ENCODE measurements around the gene PAX9. TPM values are rescaled to one million over a fixed set of nuclear protein-coding genes. Genes with fewer than 3 reads are reported as not detected.

The PAX9 gene
- total RNA-seq (2014; rRNA removed; shearing (Covaris generic)), result 9.6 and 9.9 TPM in 2 replicates
- 5.2 and 8.6 TPM in 2 replicates for polyA plus RNA-seq (2014; cell fraction: nucleus; rRNA removed)

DNA sequence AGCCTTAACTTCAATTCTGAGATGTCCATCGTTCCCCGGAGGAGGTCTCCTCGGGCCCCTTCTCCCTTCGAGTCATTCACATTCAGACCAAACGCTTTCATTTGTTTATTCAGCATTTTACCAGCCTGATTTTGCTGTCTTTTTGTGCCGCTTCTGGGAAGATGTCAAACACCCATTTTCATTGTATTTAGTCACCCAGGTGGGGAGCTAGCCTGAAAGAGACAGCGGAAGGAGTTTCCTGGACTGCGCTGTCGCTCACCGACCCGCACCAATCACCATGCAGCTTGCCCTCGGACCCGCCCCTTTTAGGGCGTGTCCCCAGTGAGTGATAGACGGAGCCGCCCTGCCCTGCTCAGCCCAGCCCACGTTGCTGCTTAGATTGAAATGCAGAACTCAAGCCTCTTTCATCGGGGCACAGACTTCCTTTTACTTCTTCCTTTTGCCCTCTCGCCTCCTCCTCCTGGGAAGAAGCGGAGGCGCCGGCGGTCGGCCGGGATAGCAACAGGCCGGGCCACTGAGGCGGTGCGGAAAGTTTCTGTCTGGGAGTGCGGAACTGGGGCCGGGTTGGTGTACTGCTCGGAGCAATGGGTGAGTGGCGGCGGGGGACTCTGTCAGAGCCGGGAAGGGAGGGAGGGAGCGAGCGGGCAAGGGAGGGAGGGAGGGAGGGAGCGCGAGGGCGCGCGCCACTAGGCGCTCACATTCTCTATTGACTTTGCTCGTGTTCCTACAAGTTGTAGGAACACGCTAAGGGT is at the start of gene PAX9:
PAX9 (plus strand) TSS at position 355 of the 752 bp plus-strand sequence; CDS start at position 585, 230 bp downstream.
- peak; percentile 93 for DNase-seq (ENCODE audit: extremely low read depth, low read depth)

- no peak for DNase-seq (ENCODE audit: extremely low read depth, low read depth)
Measured at GRCh38 chr14:36617824-36618223, 43.8 kb upstream of the PAX9 start.

DNA sequence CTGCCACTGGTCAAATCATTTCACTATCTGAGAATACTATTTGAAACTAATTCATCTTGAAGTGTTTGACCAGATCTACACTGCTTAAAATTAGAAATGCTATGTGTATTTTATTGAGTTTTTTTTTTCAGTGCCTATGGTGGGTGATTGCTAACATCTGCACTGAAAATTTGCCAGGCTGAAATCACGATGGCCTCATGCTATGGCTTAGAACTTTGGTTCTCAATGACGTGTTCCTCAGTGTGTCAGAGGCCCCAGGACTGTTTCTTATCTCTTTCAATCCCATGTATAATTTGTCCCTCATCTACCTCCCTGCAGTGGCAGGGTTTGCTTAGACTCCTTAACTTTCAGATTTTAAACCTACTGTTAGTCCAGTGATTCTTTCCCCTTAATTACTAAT is 43.0 kb upstream of the PAX9 start:
- no peak for DNase-seq (ENCODE audit: extremely low read depth, low read depth)

DNA sequence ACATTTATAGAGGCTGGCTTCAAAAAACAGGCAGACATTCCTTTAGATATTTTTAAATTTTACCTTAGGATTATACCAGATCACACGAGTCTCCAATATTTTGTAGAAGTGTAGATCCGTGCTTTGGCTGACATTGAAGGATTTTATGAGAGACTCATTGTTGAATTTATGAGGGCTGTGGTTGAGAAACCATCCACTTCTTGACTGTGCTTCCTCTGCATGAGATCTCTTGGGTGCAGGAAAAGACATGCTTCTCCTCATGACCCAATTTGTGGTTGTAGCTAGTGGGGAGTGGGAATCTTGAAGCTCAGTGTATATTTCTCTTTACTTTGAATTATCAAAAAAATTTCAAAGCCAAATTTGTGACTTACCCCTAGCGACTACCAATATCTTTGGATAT is 42.5 kb upstream of the PAX9 start:
- DNase-seq (ENCODE audit: extremely low read depth, low read depth), result no peak

- no peak for DNase-seq (ENCODE audit: extremely low read depth, low read depth)
Measured at GRCh38 chr14:36619853-36620252, 41.8 kb upstream of the PAX9 start.

GRCh38 chr14:36625014-36625413 is 36.6 kb upstream of the PAX9 start:
- DNase-seq (ENCODE audit: extremely low read depth, low read depth), result no peak

DNA sequence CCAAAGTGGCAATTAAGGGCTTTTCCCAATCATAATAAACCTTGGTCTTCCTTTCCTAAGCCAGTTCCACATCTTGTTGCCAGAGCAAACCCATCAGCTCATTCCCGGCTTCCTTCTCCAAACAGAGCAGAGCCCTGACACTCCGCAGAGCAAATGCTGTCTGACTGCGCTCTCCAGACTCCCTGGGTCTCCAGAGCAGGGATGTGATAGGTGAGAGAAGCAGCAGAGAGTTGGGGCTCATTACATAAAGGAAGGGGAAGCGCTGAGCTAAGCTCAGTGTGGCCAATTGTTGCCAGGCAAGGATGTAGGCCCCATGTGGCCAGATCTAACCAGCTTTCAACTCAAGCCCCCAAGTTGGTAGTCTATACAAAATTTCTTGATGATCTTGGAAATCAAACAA is 36.2 kb upstream of the PAX9 start:
- no peak for DNase-seq (ENCODE audit: extremely low read depth, low read depth)

- DNase-seq (ENCODE audit: extremely low read depth, low read depth), result no peak
Measured at GRCh38 chr14:36626151-36626550, 35.5 kb upstream of the PAX9 start.

DNA sequence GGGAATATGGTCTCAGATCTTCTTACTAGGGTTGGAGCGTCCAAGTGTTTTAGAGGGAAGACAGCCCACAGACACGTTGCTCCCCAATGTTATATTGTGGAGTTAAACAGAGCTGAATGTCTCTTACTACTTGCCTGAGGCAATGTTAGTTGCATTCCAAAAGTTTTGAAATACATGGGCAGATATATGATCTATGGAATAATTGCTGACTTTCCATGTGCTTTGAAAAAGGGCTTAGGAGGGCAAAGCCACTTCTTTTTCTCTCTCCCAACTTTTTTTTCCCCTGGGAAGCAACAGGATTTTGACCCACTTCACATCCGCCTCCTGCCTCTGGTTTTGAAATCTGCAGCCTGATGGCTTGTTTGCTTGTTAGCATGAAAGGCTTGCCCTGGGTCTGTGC is 33.7 kb upstream of the PAX9 start:
- DNase-seq (ENCODE audit: extremely low read depth, low read depth), result no peak

DNA sequence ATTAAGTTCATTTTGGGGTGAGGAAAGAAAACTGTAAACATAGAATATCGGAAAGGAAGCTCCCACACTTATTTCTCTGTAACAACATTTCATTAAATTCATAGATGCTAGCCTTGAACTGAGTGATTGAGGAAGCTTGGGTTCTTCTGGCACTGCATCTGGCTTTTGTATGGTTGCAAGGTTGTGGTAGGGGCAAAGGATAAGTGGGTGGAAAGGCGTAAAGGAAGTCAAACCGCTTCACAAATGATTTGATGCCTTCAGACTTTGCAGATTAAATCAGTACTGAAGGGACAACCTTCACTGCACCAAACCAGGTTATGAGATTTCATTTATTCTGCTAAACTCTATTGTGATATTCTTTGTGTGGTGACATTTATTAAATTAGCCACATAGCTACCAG is 28.1 kb upstream of the PAX9 start:
- DNase-seq (ENCODE audit: extremely low read depth, low read depth), result no peak

DNA sequence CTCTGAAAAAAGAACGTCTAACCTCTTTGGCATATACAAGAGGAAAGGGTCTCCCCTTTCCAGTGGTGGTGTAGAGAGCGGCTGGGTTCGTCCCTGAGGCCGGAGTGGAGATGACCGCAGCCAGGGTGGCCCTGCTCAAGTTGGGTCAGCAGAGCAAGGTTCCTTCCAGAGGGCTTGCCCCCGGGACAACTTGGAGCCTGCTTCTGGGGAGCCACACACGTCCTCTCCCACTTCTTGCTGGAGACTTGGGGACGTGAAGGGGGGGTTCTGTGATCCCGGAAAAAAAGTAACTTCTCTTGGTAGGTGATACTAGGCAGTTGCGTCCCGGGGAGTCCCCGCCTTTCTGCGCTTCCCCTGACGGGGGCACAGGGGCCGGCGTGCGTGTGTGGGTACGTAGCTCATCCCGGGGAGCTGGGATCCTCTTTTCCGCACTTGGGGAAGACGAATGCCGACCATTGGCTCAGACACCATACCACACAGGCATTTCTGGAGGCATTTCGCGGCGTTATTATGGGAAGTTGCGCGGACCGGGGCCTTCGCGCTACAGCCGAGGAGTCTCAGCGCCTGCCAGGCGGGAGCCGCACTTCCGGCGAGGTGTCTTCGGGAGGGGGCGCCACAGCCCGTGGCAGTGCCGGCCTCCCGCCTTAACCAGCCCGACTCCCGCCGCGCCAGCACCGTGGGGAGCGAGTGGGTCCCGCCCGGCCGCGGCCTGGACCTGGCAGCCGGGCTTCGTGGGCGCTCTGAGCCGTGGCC is 14.8 kb upstream of the PAX9 start:
- DNase-seq (ENCODE audit: extremely low read depth, low read depth), result no peak

GRCh38 chr14:36647417-36647823 is 14.2 kb upstream of the PAX9 start:
- DNase-seq (ENCODE audit: extremely low read depth, low read depth), result no peak

DNA sequence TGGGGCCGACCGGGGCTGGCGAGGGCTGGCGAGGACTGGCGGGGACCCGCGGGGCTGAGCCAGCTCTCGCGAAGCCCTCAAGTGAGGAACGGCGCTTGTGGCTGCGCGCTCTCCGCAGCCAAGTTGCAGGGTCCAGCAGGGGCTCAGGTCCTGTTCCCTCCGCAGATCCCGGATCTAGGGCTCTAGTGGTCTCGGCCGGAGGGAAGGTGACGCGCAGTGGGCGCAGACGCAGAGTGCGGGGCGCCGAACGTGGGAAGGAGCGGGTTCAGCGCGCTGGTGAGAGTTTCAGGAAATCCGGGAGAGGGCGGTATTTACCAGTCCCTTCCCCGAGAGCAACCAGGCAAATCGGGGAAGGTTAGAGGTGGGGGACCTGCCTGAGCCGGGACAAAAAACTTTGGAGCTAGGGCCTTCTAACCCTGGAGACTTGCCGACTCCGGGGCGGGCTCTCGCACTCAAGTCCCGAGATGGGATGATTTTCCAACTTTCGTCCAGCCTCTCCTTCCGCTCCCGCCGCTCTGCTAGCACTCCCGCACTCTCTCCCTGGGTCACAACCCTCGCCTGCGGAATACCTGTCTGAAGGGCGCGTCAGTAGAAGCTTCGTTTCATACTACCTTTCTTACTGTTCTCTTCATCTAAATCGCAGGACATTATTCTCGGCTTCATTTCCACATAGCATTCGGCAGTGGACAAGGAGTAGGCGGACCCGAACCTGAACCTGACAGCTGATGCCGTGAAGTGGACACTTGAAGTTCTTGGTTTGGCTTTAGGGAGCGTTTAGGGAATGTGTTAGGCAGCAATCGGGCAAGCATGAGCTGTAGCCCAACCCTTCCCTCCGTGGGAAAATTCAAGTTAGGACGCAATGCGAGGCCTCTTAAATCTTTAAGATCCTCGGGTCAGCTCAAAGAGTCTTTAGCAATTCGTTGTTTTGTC is 13.6 kb upstream of the PAX9 start:
- DNase-seq (ENCODE audit: extremely low read depth, low read depth), result peak; percentile 56

GRCh38 chr14:36649872-36650650 is 11.6 kb upstream of the PAX9 start:
- DNase-seq (ENCODE audit: extremely low read depth, low read depth), result no peak

DNA sequence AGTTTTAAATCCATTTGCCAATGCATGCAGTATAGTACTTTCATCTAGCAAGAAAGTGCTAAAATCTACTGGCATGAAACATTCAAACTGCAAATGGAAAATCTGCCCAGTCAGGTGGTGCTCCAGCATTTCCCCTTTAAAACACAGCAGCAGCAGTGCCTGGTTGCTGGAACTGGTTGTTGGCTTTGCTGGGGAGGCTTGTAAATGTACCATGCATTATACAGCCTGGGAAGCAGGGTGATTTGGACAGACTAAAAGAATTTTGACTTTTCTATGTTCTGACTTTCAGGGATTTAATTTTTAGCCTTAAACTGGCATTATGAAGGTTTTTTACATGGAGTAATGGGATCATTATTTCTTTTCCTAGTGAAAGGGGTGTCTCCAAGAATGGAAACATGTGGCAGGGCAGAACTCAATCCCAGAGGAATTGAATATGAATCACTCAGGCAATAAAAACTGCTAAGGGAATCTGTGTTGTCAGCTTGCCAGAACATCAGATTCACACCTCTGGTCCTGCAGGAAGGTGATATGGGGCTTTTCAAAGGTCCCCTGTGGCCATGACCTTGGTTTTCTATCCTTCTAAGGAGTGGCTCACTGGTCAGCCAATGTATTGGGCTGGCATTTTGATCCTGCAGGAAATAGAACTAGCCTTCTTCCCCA is 9.0 kb upstream of the PAX9 start:
- no peak for DNase-seq (ENCODE audit: extremely low read depth, low read depth)

- no peak for DNase-seq (ENCODE audit: extremely low read depth, low read depth)
Measured at GRCh38 chr14:36653413-36653812, 8.2 kb upstream of the PAX9 start.

DNA sequence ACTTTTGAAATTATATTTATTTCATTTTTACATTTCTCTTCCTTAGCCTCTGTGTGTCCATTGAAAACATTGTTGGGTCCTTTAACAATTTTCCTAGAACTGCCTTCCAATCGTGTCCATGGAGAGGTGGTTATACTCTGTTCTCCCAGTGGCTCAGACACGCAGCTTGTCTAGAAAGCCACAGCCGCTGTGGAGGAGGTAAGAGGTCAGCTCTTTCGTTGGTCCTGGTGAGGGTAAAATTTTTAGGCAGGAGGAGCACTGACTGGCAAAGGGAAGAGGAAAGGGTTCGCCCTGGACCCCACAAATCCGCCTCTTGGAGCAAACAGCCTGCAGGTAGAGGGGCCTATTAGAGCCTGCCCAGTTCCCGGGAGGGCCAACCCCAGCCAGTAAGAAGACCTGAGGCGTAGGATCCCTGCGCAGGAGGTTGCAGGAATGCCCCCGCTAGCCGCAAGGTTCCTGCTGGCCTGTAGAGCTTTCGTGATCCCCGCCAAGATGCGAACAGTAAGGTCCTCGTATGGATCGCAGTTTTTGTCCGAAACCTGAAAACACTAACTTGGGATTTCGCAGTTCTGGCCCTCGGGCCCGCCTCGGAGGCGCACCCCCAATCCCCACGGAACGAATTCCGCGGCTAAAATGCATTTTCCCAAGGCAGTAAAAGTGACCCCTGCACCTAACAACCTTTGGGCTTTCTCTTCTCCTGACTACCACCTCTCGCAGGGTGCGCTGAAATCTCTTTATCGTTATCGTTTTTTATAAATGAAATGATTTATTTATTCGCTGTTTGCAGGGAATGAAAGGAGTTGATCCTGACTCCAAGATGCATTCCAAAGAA is 7.5 kb upstream of the PAX9 start:
- DNase-seq (ENCODE audit: extremely low read depth, low read depth), result no peak

DNA sequence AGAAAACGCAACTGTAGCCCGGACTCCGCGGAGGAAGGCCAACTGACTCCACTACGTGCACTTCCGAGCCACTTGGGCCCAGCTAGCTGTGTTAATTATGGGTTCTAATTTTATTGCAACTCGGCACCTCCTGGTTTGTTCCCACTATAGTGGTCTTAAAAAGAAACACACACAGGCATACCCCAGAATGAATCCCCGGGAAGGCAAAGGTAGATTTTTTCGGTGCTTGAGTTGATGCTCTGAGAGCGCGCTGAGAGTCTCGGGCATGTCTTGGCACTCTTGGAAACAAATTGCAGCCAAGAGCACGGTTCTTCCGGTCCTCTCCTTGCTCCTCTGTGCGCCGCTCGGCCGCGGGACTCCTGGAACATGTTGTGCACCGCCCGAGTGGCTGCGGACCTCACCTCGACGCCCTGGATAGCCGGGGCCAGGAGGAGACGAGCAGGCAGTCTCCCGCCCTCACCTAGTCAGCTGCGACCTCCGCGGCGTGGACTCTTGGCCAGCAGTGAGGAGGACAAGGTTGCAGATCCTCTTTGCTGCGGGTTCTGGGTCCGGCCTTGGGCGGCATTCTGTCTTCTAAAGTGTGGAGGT is 6.8 kb upstream of the PAX9 start:
- DNase-seq (ENCODE audit: extremely low read depth, low read depth), result no peak

Data from NCI-H460 (cell line).